T-helper 1 cell treated with Interleukin-12 subunit alpha and Interleukin-12 subunit beta and Interleukin-4 antibody, amounts not matched to agents 30 ng/mL and 1 ng/mL, for 36 hours (primary cell): ENCODE results near the gene ZNF814. TPM values are rescaled to one million over a fixed set of nuclear protein-coding genes. Genes with fewer than 3 reads are reported as not detected.
"Not testable (repeated sequence)": the region's sequence is repeated elsewhere in the genome, so short reads cannot be mapped to it uniquely, and the experiment has no call there.

Experiments used
- intact Hi-C: fragments of 100-400 bp; cut with micrococcal nuclease; formaldehyde crosslinking; loops from one replicate; pipeline ENCODE4 v1.15.1; 2024
- total RNA-seq: library from RNA; stranded (reverse); gene quantifications from 2 replicates; pipeline ENCODE4 v1.2.3, GENCODE V29; 2022

ZNF814 gene
- 12.5 and 12.9 TPM in 2 replicates for total RNA-seq

DNA sequence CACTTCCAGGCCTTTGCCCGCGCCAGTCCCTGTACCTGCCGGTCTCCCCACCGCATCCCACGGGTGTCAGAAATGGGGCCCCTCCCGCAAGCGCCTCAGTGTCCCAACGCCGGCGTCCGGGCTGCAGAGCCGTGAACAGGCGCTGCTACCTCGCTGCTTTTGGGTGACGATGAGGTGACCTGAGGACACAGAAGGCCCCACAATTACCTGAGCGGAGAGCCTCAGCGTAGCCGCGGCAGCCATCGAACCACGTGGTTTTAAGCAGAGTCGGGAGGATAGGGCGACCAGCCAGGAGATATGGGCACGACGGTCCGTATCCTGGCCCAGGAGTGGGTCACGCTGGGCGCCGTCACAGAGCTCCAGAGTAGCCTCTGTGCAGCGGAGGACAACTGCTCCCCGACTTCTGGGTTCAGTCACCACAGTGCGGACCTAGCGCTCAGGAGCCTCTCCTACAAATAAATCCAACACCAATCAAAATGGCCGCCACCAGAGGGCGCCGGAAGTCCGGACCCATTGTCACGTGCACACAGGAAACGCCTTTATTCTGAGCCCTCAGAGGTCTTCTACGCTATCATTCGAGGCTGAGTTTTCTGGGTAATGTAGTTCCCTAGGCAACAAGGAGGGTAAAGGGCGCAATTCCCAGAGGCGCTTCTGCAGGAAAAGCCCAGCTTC, at the start of gene ZNF814:
ZNF814 (minus strand) TSS at position 478 of the 672 bp plus-strand sequence; CDS start at position 243, 235 bp downstream.
- intact Hi-C loops = loop anchor here (1.0 to 10.0 kb wide), 3 partner anchors 39 to 266 kb away; partner anchors contain the start of genes ZNF329, ZNF552 and ZNF587

DNA sequence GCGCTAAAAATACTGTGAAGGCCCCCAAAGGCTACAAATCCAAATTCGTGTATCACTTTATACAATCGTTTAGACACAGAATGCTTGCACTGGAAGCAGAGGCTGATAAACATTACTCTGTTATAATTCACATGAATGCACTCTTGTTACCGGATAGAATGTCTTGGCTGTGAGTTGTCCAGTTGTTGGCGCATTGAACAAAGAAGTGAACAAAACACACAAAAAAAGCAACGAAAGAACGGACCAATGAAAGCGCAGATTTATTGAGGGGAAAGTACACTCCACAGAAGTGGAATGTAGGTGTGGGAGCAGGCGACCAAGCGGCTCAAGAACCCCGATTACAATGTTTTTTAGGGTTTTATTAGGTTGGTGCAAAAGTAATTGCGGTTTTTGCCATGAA, 46.9 kb upstream of the ZNF814 start:
- intact Hi-C loops = no loop called here

GRCh38 chr19:57934820-57935665, 46.2 kb upstream of the ZNF814 start, which contains the start of gene ZNF418:
Gene ZNF418 (minus strand): TSS chr19:57935402. CDS start chr19:57933822, 1,580 bp downstream.
- intact Hi-C loops = no loop called here

DNA sequence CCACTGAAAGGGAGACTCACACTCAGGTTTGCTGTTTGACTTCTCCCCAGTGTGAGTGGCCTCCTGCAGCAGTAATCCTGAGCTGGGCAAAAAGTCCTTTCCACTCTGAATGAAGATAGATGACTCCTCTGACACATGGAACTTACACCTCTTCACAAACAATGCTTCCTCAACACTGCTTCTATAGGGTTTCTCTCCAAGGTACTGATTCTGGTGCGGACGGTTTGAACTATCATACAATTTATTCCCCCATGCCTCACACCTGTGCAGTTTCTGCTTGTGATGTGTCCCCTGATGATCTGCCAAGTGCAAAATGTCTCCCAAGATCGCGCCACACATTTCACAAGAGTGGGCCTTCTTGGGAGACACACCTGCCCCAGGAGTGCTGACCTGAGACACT, 38.8 kb upstream of the ZNF814 start:
- intact Hi-C loops = no loop called here

DNA sequence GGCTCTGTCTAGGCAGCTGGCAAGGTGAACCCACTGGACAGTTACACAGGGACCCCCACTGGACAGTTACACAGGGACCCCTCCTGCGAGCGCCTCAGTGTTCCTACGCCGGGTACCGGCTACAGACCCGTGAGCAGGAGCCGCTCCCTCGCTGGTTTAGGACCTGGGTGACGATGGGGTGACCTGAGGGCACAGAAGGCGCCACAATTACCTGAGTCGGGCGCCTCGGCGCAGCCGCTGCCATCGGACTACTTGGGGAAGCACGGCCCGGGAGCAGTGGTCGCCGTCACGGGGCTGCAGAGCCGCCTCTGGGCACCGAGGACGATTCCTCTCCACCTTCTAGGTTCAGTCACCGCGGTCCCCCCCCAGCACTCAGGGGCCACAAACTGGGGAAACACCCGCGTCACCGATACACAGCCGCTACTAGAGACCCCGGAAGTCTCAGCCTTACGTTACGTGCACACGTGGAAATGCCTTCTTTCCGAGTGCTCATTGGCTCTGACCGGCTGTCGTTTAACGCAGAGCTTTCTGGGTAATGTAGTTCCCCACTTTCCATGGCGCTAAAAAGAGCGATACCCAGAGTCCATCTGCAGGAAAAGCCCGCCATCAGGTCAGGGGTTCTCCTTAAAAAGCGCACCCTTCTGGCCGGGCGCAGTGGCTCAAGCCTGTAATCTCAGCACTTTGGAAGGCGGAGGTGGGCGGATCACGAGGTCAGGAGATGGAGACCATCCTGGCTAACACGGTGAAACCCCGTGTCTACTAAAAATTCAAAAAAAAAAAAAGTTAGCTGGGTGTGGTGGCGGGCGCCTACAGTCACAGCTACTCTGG, 27.5 kb upstream of the ZNF814 start, which contains the start of gene ZNF417:
ZNF417 (minus strand) TSS at position 425 of the 828 bp plus-strand sequence; CDS start at position 244, 181 bp downstream.
- intact Hi-C loops = loop anchor here (1.0 to 5.0 kb wide), 18 partner anchors 31 to 527 kb away; partner anchors contain the start of genes ZNF134, ZNF17, ZNF211 and ZNF256

DNA sequence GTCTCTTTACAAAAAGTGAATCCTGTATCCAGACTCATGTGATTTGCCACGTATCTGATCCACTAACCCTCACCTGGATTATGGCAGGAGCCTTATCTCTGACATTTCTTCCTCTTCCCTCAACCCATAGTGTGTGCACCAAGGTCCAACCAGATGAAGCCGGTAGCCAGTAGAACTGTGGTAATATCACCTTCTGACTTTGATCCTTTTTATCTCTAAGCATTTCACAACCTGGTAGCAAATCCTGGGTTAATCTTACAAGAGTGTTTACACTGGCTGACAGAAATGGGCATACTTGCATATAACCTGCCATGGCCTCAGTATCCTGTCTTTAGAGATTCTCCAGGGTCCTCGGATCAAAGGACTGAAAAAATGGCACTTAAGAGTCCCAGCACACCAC, 25.7 kb upstream of the ZNF814 start:
- intact Hi-C loops = no loop called here

DNA sequence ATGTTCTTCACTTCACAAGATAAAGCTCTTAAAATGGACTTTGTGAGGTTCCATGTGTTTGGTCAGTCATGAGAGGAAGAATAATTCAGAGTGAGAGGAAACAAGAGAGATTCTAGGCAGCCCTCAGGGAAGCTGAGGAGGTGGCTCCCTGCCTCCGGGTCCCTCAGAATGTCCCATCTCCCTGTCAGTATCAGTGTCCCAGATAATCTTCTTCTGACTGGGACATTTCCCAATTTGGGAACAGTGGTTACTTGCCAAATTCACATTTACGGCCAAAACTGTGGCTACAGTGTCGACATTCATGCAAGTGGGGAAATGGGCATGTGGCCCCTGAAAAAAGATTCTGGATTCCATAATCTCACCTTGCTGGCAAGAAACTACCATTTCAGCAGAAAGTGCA, 18.6 kb upstream of the ZNF814 start:
- intact Hi-C loops = no loop called here

DNA sequence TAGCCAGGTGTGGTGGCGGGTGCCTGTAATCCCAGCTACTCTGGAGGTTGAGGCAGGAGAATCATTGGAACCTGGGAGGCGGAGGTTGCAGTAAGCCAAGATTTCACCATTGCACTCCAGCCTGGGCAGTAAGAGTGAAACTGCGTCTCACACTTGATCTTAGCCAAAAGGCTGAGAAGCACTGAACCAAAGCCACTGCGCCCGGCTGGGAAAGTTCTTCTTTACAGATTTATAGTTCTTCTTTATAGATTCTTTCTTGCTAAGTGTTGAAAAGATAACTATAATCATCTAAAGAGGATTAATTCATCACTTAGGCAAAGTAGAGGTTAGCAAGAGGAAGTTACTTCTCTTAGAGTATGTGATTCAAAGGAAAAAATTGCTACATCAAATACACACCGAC, 16.4 kb upstream of the ZNF814 start:
- intact Hi-C loops = no loop called here

DNA sequence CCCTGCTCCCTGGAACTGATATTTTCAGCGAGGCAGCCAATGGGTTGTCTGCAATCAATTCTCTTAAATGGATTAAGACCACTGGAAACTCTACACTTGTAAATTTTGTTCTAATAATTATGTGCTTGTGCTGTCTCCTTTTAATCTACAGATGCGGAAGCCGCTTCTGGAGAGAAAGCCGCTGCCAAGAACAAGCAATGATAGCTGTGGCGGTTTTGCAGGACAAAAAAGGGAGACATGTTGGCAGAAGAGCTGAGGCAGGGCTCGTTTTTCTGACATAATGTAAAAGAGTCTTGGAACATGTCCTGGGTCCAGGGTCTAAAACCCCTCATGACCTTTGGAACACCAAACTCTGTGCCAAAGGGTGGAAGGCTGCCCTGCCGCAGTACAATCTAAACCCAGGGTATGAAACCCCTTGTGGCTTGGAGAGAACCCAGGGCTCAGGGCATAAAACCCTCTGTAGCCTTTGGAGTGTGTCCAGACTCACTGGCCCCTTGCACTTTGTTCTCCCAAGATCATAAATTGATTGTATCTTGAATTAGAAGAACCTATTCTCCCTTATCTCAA, 14.9 kb upstream of the ZNF814 start:
- intact Hi-C loops = loop anchor here (1.0 kb wide), 1 partner anchor 438 kb away; no protein-coding TSS in a partner anchor

DNA sequence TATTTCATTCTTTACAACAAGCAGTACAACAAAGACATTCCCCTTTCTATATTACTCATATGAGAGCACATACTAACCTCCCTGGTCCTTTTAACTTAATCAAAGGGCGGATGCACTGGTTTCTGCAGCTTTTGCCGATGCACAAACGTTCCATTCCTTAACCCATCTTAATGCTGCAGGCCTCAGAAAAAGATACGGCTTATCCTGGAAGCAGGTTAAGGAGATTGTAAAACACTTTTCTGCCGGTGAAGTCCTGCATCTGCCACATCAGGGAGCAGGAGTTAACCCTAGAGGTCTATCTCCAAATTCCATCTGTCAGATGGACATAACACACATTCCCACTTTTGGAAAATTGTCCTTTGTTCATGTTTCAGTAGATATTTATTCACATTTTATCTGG, 11.5 kb upstream of the ZNF814 start:
- intact Hi-C loops = no loop called here

GRCh38 chr19:57890706-57891105, 1.9 kb upstream of the ZNF814 start:
- intact Hi-C loops = not testable (repeated sequence)

- intact Hi-C loops = loop anchor here (1.0 to 10.0 kb wide), 3 partner anchors 39 to 267 kb away; partner anchors contain the start of genes ZNF329, ZNF552 and ZNF587
These were observed 704 bp downstream of the ZNF814 start for GRCh38 chr19:57888107-57888559.

DNA sequence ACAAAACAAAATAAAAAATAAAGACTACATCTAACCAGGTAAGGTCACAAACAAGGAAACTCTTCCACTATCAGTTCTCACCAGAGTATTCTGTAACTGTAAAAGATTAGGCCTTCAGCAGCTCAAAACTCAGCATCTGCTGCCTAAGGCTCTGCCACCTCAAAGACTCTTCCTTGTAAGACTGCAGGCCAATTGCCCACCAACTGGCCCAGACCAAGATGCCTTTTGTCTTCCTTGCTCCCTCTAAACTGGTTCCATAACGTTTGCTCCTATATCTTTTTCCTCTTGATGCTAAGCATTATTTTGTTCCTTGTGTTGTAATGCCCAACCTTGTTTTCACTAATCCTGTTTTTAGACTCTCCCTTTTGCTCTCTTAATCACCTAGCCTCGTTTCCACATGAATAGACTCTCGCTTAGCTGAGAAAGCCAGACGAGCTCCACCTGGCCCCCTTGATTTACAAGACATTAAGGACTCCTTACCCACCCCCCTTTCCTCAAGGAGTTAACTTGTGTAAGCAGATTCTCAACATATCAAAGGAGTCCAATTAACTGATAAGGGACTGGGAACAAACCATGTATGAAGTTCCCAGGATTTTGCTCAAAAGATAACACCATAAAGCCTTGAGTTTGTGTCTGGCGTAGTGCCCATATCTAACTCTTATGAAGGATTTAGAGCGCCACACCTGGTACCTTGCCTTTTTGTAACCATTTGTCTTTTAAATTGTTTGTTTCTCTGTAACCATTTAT, 1.5 kb downstream of the ZNF814 start:
- intact Hi-C loops = loop anchor here (10.0 kb wide), 1 partner anchor 267 kb away; the partner anchor contains the start of gene ZNF329

GRCh38 chr19:57886046-57886445, 2.8 kb downstream of the ZNF814 start:
- intact Hi-C loops = loop anchor here (10.0 kb wide), 1 partner anchor 269 kb away; the partner anchor contains the start of gene ZNF329

- intact Hi-C loops = not testable (repeated sequence)
These were observed 14.7 kb downstream of the ZNF814 start for GRCh38 chr19:57873883-57874799.

DNA sequence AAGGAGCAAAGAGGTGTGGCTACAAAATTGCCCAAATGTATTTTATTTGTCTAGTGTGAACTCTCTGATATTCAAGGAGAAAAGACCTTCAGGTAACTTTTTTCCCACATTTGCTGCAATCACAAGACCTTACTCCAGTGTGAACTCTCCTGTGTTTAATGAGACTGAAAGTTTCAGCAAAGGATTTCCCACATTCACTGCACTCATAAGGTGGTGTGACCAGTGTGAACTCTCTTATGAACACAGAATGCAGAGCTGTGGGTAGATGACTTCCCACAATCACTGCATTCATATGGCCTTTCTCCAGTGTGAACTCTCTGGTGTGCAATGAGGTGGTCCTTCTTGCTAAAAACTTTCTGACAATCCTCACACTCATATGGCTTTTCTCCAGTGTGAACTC, 16.4 kb downstream of the ZNF814 start:
- intact Hi-C loops = no loop called here

DNA sequence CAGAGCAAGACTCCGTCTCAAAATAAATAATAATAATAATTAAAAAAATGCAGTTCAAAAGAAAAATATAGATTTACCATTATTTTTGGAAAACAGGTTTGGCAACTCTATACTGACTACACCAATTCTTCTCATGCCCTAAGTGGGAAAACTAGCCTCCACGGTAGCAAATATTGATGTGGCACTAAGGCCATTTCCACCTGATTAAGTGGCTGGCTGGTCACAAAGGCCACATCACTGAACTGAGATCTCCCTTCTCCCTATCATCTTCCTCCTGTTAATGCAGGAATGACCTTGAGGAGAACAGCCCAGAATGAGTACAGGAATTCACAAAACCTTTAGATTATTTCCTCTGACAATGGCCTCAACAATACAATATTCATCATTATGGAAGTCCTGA, 18.6 kb downstream of the ZNF814 start:
- intact Hi-C loops = no loop called here

- intact Hi-C loops = not testable (repeated sequence)
These were observed 19.2 kb downstream of the ZNF814 start for GRCh38 chr19:57869655-57870054.
